Germinal center (tissue), 1 donor: ENCODE data around the gene HMGB4.

Source experiments
- DNase-seq: peaks from one replicate; pipeline ENCODE4 v3.0.0; 2012; ENCODE audit warnings: mixed read lengths, low spot score

Gene HMGB4

GRCh38 chr1:33848205-33848937 lies 15.5 kb upstream of the HMGB4 start:
- no peak for DNase-seq

DNA sequence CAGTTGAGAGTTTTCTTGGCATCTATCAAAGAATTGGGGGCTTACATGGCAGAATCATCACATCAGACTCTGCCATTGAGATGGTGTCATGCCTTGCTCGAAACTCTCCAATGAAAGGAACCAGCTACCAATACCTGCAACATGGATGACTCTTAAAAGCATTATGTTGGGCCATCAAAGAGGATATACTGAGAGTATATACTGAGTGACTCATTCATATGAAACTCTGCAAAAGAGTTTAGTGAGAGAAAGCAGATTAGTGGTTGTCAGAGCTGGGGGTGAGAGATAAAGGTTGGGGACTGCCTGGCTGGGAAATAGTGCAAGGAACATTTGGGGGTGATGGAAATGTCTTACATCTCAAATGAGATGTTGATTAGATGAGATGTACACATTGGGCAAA lies 14.7 kb upstream of the HMGB4 start:
- no peak for DNase-seq

DNA sequence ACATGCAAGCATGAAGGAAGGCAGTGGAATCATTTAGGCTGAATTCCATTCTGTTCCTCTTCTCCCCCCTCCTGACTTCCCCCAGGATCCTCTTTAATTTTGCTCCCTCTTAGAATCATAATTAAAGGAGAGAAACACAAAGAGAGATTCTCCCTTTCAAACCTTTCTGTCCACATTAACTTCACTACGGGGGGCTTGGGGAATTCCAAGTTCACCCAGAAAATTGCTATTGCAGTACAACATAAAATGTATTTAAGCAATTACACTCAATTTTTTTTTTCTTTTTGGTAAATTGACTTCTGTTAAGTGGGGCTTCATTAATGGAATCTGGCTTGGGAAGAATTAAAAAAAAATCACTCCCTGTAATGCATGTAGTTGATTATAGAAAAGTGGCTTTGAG lies 13.4 kb upstream of the HMGB4 start:
- DNase-seq: no peak

DNA sequence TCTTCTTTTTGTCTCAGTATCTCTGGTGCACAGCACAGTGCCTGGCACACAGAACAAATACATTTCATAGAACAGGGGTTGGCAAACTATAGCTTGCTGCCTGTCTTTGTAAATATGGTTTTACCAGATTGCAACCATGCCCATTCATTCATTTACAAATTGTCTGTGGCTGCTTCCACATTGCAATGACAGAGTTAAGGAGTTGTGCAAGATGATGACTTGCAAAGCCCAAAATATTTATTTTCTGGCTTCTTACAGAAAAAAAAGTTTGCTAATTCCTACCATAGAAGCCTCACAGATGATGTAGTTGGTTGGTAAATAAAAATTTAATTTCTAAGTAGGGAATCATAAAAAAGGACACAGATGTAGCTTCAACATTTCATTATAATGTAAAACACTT lies 11.2 kb upstream of the HMGB4 start:
- no peak for DNase-seq

DNA sequence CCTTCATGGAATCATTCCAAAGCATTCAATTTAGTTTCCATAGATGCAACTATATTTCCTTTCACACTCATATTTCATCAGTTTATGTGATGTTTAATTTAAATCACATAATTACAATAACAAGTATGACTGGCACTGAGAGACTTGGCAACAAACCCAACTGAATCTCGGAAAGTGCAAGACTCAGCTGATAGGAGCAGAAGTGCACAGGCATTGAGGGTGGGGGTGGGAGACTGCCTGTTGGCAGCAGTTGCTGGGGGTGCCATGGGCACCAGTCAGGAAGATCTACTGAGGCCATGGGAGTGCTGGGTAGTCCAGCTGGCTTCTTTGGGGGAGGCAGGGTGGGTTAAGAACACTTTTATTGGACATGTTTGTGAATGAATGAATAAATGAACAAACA lies 10.4 kb upstream of the HMGB4 start:
- DNase-seq: no peak

- no peak for DNase-seq
These were observed 9.8 kb upstream of the HMGB4 start for GRCh38 chr1:33854091-33854490.

DNA sequence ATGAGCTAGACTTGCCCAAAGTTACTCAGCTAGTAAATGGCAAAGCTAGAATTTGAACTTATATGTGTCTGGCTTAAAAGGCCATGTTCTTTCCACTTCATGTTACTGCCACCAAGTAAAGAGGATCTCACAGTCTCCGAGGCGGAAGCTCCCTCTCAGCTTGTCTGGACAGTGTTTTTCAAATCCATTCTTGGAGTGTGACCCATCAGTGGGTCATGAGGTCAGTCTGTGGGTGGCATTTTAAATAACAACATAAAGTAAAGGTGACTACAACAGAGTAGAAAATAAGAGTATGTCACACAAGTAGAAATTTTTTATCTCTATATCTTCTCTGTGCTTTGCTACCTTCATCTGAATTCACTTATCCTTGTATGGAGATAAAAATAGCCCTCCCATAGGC lies 3.2 kb upstream of the HMGB4 start:
- no peak for DNase-seq

GRCh38 chr1:33864460-33865389 lies 846 bp downstream of the HMGB4 start:
- no peak for DNase-seq

DNA sequence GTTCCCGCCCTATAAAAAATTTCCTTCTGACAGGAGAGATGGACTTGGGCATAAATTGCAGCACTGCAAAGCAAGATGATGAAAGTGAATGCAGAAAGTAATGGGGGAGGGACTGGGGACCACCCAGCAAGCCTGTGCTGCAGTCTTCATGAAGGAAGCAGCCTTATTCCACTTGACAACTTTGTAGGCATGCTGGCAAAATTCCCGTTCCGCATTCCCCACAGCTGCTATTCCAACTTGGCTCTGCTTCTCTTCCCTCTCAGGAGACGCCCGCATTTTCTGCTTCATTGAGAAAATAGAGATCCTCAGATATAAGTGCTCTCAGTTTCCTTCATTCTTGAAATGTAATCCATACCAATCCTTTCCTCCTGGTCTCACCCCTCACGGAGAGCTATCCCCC lies 2.4 kb downstream of the HMGB4 start:
- no peak for DNase-seq

GRCh38 chr1:33867684-33868083 lies 3.8 kb downstream of the HMGB4 start:
- no peak for DNase-seq

DNA sequence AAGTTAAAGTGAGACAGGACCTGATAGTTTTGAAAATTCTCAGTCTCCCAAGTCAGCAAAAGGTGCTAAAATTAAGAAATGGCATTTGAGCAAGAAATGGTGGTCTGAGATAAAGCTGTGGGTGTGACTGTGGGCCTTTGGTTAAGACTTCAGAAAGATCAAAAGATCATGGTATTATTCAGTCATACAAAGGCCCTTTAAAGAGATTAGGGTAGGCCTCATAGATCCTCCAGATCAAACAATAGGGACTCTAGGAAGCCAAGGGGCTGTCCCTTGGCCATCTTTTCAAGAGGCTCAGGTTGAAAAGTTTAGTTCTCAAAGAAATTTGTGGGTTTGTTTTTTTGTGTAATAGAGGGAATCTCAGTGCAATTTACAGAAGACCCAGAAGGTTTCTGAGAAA lies 8.4 kb downstream of the HMGB4 start:
- DNase-seq: no peak

- DNase-seq: no peak
These were observed 8.8 kb downstream of the HMGB4 start for GRCh38 chr1:33872683-33873082.

- DNase-seq: no peak
These were observed 10.8 kb downstream of the HMGB4 start for GRCh38 chr1:33874636-33875035.

GRCh38 chr1:33875862-33876261 lies 12.0 kb downstream of the HMGB4 start:
- DNase-seq: no peak

GRCh38 chr1:33876970-33877650 lies 13.2 kb downstream of the HMGB4 start:
- DNase-seq: no peak

DNA sequence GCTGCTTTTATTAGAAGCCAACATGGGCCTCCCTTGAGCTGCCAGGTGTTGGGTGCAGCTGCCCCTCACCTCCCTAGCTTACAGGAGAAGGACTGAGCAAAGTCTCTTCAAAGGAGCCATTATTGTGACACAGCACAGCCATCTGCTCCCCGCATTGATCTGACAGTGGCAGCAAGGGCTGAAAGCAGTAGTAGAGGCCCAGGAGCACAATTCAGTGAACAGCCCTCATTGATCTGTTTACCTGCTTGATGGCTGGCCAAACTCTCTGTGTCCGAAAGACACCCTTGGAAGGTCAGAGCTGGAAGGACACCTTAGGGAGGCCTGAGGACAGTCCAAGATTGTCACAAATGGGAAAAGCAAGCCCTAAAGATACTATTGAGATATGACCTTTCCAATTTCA lies 14.5 kb downstream of the HMGB4 start:
- no peak for DNase-seq

DNA sequence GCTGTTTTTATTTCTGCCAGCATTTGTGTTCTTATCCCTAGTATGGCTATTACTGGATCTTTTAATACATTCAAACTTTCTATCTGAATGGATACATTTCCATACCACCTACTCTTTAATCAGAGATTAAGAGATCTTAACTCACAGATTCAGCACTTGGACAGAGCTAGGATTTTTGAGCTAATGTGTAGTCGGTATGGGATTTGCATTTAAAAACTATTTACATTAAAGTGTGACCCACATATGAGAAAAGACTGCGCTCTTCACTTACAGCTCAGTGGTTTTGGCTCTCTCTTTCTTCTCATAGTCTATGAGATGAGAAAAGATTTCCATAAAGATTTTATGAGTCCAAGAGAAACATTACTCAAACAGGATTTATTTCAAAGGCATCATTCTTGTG lies 16.4 kb downstream of the HMGB4 start:
- no peak for DNase-seq

GRCh38 chr1:33886496-33886895 lies 22.6 kb downstream of the HMGB4 start:
- no peak for DNase-seq

GRCh38 chr1:33893147-33893830 lies 29.4 kb downstream of the HMGB4 start:
- DNase-seq: no peak

DNA sequence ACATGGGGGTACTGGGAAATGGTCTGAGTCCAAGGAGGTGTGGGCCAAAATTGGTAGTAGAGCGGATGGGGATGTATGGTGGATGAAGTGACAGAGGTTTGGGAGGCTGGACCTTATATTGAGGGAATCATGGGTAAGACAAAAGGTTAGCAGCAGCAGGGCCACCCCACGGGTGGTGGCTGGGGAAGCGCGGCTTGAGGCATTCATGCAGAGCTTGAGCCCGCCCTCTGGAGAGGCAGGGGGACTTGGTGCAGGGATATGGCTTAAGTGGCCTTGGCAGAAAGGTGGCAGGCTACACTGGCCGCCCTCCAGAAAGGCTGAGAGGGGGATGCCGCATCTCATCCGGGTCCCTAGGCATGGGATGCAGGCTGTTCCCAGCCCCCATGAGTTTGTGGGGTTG lies 31.5 kb downstream of the HMGB4 start:
- no peak for DNase-seq

DNA sequence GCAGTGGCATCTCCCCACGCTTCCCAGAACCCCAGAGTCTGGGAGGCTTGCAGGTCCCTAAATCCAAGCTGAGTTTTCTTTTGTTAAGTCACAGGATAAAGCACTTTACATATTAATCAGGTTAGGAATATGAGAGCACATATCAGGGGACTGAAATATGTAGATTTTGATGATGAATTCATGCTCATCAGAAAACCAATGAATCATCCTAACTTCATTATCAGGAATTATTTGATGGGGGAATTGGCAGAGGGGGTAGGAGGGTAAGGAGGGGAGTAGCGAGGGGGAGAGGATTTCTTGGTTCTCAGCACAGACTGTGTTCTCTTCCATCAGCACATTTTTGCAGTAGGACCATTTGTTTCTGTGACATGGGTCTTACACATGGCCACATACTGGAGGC lies 32.1 kb downstream of the HMGB4 start:
- DNase-seq: no peak

- no peak for DNase-seq
These were observed 33.3 kb downstream of the HMGB4 start for GRCh38 chr1:33897092-33897725.
